ENCODE results near the gene SASH1.

The SASH1 gene

DNA sequence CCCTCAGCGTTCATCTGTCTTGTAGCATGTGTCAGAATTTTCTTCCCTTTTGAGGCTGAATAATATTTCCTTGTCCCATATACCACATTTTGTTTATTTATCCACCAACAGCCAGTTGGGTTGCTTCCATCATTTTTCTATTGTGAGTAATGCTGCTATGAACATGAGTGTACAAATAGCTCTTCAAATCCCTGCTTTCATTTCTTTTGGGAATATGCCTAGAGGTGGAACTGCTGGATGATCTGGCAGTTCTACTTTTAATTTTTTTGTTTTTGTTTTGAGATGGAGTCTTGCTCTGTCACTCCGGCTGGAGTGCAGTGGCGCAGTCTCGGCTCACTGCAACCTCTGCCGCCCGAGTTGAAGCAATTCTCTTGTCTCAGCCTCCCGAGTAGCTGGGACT lies 64.7 kb downstream of the SASH1 start:
- no peak for DNase-seq

GRCh38 chr6:148413321-148414091 lies 70.9 kb downstream of the SASH1 start:
- DNase-seq, result no peak

DNA sequence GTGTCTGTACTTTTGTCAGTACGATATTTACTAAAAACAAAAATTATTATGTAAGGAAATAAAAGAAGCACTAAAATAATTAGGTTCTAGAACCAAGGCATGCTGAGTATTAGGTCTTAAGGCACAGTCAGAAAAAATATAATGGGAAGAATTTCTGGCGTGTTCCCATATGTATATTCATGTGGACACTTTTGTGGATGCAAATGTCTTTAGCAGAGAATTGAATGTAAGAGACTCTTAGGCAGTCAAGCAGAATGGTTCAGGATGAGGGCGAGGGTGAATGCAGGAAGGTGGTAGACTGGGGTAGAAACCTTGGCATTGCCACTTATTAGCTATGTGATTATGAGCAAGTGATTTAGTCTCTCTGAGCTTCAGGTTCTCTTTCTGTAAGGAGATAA lies 71.5 kb downstream of the SASH1 start:
- DNase-seq, result no peak

DNA sequence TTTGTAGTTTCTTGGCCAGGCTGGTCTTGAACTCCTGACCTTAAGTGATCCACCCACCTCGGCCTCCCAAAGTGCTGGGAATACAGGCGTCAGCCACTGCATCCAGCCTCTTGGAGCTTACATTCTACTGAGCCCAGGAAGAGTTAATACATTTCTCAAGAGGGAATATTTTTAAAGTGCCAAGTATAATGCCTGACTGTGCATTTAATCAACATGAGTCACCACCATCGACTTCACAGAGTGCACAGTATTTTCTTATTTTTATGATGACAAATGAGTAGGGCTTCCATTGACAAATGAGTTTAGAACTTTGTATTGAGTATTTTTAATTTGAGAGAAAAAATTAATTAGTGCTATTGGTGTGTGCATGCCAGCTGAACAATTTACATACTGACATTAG lies 72.2 kb downstream of the SASH1 start:
- DNase-seq, result no peak

GRCh38 chr6:148415511-148416260 lies 73.0 kb downstream of the SASH1 start:
- DNase-seq, result no peak

DNA sequence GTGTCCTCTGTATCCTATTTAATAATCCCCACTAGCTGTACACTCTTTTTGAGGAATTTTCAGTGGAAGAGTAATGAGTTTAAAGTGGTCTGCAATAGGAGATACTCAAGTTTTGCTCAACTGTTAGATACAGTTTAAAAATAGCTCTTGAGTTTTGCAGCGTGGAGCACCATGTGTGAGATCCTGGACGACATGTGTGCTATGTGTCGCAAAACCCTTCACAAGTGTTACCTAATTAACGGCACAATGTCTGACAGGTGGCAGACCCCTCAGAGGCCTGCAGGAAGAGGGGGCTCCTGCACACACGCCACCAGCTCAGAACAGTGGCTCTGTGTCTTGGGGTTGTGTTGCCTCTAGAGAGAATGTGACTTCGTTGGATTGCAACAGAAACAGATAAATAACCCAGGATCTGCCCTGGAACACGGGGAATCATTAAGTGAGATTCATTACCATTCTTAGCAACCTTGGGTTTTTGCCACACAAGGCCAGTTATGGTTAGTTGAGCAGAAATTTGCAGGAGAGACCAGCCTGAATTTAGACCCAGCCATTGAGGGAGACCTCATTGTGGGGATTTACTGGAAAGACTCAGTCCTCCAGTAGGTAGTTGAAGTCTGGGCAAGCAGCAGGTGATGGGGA lies 73.8 kb downstream of the SASH1 start:
- DNase-seq, result no peak

DNA sequence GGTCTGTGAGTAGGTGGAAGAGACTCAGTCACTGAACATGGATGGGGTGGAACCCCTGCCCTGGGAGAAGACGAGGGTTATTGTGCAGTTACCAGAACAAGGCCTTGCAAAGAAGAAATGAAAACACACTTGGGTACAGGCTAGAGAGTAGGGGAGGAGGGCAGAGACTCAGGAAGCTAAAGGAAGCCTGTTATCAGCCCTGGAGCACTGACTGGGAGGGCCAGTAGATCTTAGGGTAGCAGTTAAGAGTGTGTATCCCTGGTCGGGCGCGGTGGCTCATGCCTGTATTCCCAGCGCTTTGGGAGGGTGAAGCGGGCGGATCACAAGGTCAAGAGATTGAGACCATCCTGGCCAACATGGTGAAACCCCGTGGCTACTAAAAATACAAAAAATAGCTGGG lies 74.4 kb downstream of the SASH1 start:
- no peak for DNase-seq

- no peak for DNase-seq
Observed at GRCh38 chr6:148419430-148419829, 76.8 kb downstream of the SASH1 start.

DNA sequence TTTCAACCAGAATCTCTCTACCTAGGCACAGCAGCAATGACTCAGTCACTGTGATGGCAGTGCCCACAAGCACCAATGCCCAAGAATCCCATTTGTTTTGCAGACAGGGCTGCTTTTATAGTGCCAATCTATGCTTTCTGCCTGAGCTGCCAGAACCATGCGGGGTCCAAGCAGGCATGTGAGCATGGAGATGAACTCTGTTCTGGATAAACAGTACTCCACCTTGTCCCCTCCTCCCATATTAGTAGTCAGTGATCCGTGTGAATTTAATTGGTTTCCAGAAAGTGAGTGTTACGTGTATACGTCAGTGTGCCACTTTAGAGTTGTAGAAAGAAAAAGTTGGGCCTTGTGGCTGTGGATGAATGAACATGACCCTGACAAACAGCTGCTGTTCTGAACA lies 79.4 kb downstream of the SASH1 start:
- no peak for DNase-seq

DNA sequence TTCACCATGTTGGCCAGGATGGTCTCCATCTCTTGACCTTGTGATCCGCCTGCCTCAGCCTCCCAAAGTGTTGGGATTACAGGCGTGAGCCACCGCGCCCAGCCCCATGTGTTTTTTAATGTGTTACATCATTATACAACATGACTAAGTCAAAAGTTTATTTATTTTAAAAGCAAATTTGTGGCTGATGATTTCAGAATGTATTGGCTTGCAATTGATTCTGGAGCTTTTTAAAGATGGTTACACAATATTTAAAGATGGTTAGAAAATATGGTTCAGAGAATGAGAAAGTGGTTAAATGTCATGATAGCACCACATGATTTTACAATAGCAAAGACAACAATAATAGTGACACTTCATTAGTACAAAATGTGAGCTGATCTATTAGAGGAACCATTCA lies 80.5 kb downstream of the SASH1 start:
- DNase-seq, result no peak

GRCh38 chr6:148423601-148424270 lies 81.1 kb downstream of the SASH1 start:
- no peak for DNase-seq

GRCh38 chr6:148425443-148425842 lies 82.8 kb downstream of the SASH1 start:
- DNase-seq, result no peak

- no peak for DNase-seq
Observed at GRCh38 chr6:148426317-148426977, 83.8 kb downstream of the SASH1 start.

DNA sequence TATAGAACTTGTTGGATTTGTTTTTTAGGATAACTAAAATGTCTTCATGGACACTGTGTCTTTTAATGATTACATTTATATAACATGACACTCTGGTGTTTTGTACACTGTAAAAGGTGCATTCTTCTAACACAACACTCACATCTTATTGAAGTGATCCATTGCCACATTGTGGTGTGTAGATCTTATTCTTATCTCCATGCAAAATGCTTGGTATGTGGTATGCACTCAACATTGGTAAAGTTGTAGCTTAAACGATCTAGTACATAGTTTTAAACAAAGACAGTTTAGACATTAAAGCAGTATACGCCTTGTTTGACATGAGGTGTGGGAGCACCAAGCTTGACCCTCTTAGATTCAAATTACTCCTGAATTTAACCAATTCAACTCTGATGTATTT lies 84.7 kb downstream of the SASH1 start:
- DNase-seq, result no peak

DNA sequence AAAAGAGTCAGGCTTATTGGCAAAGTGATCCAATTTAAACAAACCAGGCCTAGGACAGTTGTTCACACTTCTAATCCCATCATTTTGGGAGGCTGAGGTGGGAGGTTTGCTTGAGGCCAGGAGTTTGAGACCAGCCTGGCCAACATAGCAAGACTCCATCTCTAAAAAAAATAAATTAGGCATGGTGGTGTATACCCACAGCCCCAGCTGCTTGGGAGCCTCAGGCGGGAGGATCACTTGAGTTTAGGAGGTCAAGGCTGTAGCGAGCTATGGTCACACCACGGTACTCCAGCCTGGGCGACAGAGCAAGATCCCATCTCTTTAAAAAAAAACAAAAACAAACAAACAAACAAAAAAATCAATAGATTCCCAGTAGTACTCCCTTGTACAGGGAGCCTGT lies 86.8 kb downstream of the SASH1 start:
- no peak for DNase-seq

GRCh38 chr6:148430897-148431296 lies 88.3 kb downstream of the SASH1 start:
- no peak for DNase-seq

GRCh38 chr6:148431413-148431812 lies 88.8 kb downstream of the SASH1 start:
- DNase-seq, result no peak

- no peak for DNase-seq
Observed at GRCh38 chr6:148431840-148432239, 89.2 kb downstream of the SASH1 start.

- no peak for DNase-seq
Observed at GRCh38 chr6:148432462-148433195, 90.0 kb downstream of the SASH1 start.

DNA sequence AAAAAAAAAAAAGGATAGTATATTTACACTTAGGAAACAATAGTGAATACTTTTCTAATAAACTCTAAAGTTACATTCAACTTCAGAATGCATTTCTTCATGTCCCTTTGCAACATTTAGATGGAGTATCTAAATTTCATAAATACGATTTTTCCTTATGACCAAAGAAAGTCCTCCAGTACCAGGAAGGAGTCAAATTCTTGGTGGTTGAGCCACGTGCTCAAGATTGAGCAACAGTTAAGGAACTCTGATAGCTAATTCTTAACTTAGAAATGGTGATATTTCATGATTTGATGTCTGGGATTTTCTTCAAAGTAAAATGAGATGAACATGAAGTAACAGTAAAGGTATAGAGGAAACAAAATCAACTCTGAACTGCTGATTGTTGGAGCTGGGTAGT lies 92.7 kb downstream of the SASH1 start:
- DNase-seq, result no peak

GRCh38 chr6:148436466-148436865 lies 93.8 kb downstream of the SASH1 start:
- no peak for DNase-seq

GRCh38 chr6:148438632-148439031 lies 96.0 kb downstream of the SASH1 start:
- no peak for DNase-seq
